ENCODE results near the gene CTIF. TPM values are rescaled to one million over a fixed set of nuclear protein-coding genes. Genes with fewer than 3 reads are reported as not detected.

CTIF gene
- polyA plus RNA-seq, 1 donor: 15.0 TPM

DNA sequence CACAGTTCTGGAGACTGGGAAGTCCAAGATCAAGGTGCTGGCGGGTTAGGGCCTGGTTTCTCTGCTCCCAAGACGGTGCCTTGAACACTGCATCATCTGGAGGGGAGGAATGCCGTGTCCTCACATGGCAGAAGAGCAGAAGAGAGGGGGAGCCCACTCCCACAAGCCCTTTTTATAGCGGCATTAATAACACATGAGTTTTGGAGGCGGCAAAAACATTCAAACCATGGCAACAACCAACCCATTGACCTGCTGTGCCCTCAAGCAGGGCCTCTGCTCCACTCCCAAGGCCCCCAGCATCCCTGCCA, 349.9 kb downstream of the CTIF start:
- Histone ChIP-seq H3K4me3 (ENCODE audit: low read length) (no peak overlapping the region), H3K36me3 (ENCODE audit: control insufficient read depth, insufficient read depth, low read length) (no peaks in the 10 kb centered on the region), H3K27me3 (ENCODE audit: control insufficient read depth, insufficient read depth, low read length) (no peaks in the 10 kb centered on the region), H3K4me1 (ENCODE audit: control insufficient read depth, insufficient read depth, low read length) (peaks cover 15% of the 10 kb centered on the region), H3K27ac (ENCODE audit: low read length) (no peak overlapping the region), H3K9me3 (ENCODE audit: control insufficient read depth, low read depth, low read length) (no peaks in the 10 kb centered on the region)
- DNase-seq: no peak
- WGBS (ENCODE audit: insufficient coverage, low lambda C conversion rate): no CpG with 5 or more reads among the region's 5 CpGs

DNA sequence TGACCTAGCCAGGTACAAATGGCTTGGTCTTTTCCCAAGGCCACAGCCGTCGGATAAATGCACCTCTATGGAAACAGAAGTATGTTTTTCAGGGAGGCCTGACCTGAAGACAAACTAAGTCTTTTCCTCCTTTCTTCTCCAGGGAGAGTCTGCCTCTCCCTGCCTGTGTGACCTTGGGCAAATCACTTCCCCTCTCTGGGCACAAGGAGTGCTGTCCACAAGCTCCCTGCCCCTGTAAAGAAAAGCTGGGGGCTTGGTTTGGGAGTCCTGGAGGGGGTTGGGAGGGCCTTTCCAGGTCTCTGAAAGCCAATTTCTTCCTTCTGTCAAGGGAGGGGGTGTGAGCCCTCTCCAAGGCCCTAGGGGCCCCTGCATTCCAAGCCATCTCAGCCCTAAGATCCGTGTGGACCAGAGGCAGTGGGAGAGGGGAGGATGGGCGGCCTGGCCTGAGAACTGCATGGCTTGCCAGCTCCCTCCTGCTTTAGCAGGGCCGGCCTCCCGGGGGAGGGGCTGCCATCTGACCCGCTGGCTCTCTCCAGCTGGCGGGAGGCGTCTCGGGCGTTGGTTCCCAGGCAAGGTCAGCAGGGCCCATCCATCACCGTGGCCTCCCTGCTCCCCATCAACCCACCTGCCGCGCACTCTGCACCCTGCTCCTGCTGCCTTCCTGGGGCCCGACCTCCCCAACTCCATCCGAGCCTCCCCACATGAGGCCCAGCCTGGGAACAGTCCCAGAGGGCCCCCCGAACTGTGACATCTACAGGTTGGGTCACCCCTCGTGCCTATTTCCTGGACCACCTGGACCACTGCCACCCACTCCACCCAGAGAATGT, 350.5 kb downstream of the CTIF start:
- Histone ChIP-seq H3K36me3 (ENCODE audit: control insufficient read depth, insufficient read depth, low read length) (no peaks in the 10 kb centered on the region), H3K27ac (ENCODE audit: low read length) (no peak overlapping the region), H3K9me3 (ENCODE audit: control insufficient read depth, low read depth, low read length) (no peaks in the 10 kb centered on the region), H3K4me3 (ENCODE audit: low read length) (no peak overlapping the region), H3K4me1 (ENCODE audit: control insufficient read depth, insufficient read depth, low read length) (peaks cover 20% of the 10 kb centered on the region), H3K27me3 (ENCODE audit: control insufficient read depth, insufficient read depth, low read length) (no peaks in the 10 kb centered on the region)
- peak in 1 of 2 donors; percentile 59 for DNase-seq
- no CpG with 5 or more reads among the region's 18 CpGs for WGBS (ENCODE audit: insufficient coverage, low lambda C conversion rate)

DNA sequence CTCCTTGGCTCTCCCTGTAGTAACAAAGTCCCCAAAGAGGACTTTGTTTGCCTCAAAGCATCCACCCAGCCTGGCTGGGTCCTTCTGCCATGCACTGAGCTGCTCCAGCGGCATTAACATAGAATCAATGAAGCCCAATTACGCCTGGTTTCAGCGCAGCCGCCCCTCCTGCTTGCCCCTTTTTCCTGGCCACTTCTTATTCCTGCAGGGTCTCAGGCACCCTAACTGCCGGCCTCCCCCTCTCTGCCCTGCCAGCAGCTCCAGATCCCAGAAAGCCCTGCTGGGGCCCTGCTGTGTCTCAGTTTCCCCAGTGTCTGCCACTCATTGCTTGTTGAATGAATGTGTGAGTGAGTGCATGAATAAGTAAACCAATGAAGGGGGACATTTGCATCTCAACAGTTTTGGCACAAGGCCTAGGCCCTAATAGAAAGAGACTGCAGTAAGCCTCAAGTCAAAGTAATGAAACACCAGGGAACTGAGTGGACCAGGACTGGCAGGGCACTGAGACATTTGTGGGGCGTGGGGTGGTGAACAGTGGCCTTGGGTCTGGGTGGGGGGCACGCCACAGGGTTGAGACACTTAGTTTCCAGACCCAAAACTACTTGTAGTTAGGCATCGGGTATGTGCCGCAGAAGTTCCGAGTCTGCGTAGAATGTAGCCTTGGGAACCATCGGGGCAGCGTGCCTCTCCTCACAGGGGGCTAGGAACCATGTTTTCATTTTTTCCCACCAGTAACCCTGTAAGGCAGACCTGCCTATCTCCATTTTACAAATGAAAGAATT, 351.3 kb downstream of the CTIF start:
- Histone ChIP-seq H3K4me1 (ENCODE audit: control insufficient read depth, insufficient read depth, low read length) (peaks cover 20% of the 10 kb centered on the region), H3K27ac (ENCODE audit: low read length) (no peak overlapping the region), H3K36me3 (ENCODE audit: control insufficient read depth, insufficient read depth, low read length) (no peaks in the 10 kb centered on the region), H3K4me3 (ENCODE audit: low read length) (no peak overlapping the region), H3K9me3 (ENCODE audit: control insufficient read depth, low read depth, low read length) (no peaks in the 10 kb centered on the region), H3K27me3 (ENCODE audit: control insufficient read depth, insufficient read depth, low read length) (no peaks in the 10 kb centered on the region)
- no CpG with 5 or more reads among the region's 13 CpGs for WGBS (ENCODE audit: insufficient coverage, low lambda C conversion rate)
- DNase-seq: no peak

DNA sequence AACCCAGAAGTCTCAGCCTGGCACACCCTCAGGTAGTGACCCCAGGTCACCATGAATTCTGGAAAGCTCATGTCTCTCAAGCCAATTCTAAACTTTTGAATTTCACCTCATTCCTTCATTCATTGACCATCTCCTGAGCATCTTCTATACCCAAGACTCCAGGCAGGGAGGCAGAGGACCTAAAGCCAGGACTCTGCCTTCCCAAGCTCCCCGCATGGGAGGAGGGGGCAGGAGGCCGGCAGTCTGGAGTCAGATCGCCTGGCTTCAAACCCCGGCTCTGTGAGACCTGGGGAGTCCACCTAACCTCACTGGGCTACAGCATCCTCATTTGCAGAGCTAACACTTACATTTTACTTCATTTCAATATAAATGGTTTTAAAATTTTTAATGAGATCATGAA, 352.9 kb downstream of the CTIF start:
- no peaks in the 10 kb centered on the region for H3K27me3 ChIP-seq (ENCODE audit: control insufficient read depth, insufficient read depth, low read length)
- WGBS (ENCODE audit: insufficient coverage, low lambda C conversion rate): no CpG with 5 or more reads among the region's 4 CpGs
- no peaks in the 10 kb centered on the region for H3K9me3 ChIP-seq (ENCODE audit: control insufficient read depth, low read depth, low read length)
- H3K4me1 ChIP-seq (ENCODE audit: control insufficient read depth, insufficient read depth, low read length): peaks cover 20% of the 10 kb centered on the region
- H3K27ac ChIP-seq (ENCODE audit: low read length): no peak overlapping the region
- no peak for DNase-seq
- H3K36me3 ChIP-seq (ENCODE audit: control insufficient read depth, insufficient read depth, low read length): no peaks in the 10 kb centered on the region
- no peak overlapping the region for H3K4me3 ChIP-seq (ENCODE audit: low read length)

DNA sequence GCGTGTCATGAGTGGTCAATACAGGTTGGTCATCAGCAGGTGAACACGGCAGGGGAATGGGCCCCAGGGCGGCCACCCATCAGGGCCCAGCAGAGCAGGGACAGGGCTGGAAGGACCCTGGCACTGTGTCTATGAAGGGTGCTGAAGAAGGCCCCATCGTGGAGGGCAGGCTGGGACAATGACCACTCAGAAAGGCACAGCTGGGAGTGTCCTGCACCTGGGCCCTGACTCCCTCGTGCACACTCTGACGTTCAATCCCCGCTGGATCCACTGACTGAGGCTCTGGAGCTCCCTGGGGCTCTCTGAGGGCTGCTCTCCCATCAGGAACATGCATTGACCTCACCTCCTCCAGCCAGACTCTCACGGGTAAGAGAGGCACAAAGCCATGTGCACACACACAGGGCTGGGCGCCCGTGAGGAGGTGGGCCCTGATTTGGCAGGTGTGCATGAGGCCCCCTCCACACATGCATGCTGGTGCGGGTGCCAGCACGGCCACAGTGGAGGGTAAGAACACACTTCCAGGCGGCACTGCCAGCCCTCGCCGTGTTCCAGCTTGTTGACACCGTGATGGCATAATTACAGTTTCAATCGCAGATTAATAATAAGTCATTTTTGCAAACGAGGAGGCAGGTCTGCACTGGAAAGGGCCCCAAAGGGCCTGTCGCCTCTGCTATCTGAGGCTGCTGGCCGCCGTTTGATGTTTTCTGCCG, 353.5 kb downstream of the CTIF start:
- no peaks in the 10 kb centered on the region for H3K9me3 ChIP-seq (ENCODE audit: control insufficient read depth, low read depth, low read length)
- 100% methylated on average over 1 of the region's 22 CpGs for WGBS (ENCODE audit: insufficient coverage, low lambda C conversion rate)
- H3K36me3 ChIP-seq (ENCODE audit: control insufficient read depth, insufficient read depth, low read length): no peaks in the 10 kb centered on the region
- H3K27me3 ChIP-seq (ENCODE audit: control insufficient read depth, insufficient read depth, low read length): no peaks in the 10 kb centered on the region
- H3K4me1 ChIP-seq (ENCODE audit: control insufficient read depth, insufficient read depth, low read length): peaks cover 20% of the 10 kb centered on the region
- no peak for DNase-seq
- no peak overlapping the region for H3K4me3 ChIP-seq (ENCODE audit: low read length)
- H3K27ac ChIP-seq (ENCODE audit: low read length): no peak overlapping the region

DNA sequence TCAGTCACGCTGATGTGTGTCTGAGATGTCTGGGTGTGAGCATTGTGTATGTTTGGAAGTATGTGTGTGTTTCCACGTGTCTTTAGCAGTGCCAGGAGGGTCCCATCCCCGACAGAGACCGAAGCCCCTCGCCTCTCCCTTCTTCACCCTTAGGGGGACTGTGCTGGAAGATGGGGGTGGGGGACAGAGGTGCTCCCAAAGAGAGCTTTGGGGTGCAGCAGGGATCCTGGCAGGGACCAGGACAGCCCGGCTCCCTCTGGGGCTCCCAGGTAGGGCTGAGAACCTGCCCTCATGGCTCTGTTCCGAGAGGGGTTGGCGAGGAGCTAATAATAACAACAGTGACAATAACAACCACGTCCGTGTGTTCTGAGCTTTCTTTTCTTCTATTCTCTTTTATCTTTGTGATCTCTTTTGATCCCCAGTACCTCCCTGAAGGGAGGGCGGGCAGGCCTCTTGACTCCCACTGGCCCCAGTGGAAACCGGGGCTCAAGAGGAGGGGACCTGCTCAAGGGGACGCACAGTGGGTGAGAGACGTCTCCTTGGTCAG, 354.3 kb downstream of the CTIF start:
- no peaks in the 10 kb centered on the region for H3K36me3 ChIP-seq (ENCODE audit: control insufficient read depth, insufficient read depth, low read length)
- WGBS (ENCODE audit: insufficient coverage, low lambda C conversion rate): 87% methylated on average over 3 of the region's 14 CpGs
- no peak for DNase-seq

DNA sequence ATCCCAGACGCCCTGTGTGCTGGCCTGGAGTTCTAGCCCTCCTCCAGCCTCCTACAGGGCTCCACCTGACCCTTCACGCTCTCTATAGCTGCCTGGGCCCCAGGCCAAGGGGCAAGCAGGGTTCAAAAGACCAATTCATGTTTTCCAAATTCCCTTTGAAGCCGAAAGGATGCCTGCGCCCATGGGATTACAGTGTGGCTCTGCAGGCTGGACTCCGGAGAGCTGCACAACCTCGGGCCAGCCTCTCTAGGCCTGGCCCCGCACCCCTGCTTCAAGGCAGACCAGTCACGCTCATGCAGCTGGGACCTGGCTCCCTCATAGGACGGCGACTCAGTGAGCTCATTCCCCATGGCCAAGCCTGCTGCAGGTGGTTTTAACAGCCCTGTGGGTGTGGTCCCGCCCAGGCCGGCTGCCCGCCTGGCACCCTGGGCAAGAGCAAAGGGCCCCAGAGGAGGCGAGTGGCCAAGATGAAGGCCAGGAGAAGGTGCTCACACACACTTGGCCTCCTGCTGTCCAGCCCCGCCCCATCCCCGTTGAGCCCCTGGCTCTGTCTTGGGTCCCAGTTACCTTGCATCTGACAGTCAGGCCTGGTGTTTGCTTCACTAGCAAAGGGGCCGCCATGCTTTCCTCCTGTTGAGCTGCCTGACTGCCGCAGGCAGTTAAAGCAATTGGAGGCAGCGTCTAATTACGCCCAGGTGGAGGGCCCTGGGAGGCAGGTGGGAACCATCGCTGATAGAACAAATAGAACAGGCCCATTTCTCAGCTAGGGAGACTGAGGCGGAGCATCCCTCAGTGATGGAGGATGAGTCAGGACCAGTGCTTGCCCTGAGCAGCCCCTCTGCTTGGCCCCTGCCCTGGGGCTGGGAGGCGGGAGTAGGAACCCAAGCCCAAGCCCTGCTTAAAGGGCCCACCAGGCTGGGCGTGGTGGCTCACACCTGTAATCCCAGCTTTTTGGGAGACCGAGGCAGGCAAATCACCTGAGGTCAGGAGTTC, 355.1 kb downstream of the CTIF start:
- no peak overlapping the region for H3K27ac ChIP-seq (ENCODE audit: low read length)
- no peaks in the 10 kb centered on the region for H3K9me3 ChIP-seq (ENCODE audit: control insufficient read depth, low read depth, low read length)
- H3K36me3 ChIP-seq (ENCODE audit: control insufficient read depth, insufficient read depth, low read length): no peaks in the 10 kb centered on the region
- DNase-seq: peak in 1 of 2 donors; percentile 57
- WGBS (ENCODE audit: insufficient coverage, low lambda C conversion rate): no CpG with 5 or more reads among the region's 25 CpGs
- H3K4me3 ChIP-seq (ENCODE audit: low read length): no peak overlapping the region
- H3K27me3 ChIP-seq (ENCODE audit: control insufficient read depth, insufficient read depth, low read length): no peaks in the 10 kb centered on the region
- peaks cover 19% of the 10 kb centered on the region for H3K4me1 ChIP-seq (ENCODE audit: control insufficient read depth, insufficient read depth, low read length)

More for the DNA sequence above, 354.3 kb downstream of the CTIF start:
- H3K4me1 ChIP-seq (ENCODE audit: control insufficient read depth, insufficient read depth, low read length): peaks cover 20% of the 10 kb centered on the region
- H3K9me3 ChIP-seq (ENCODE audit: control insufficient read depth, low read depth, low read length): no peaks in the 10 kb centered on the region
- H3K27ac ChIP-seq (ENCODE audit: low read length): no peak overlapping the region
- no peaks in the 10 kb centered on the region for H3K27me3 ChIP-seq (ENCODE audit: control insufficient read depth, insufficient read depth, low read length)
- H3K4me3 ChIP-seq (ENCODE audit: low read length): no peak overlapping the region

DNA sequence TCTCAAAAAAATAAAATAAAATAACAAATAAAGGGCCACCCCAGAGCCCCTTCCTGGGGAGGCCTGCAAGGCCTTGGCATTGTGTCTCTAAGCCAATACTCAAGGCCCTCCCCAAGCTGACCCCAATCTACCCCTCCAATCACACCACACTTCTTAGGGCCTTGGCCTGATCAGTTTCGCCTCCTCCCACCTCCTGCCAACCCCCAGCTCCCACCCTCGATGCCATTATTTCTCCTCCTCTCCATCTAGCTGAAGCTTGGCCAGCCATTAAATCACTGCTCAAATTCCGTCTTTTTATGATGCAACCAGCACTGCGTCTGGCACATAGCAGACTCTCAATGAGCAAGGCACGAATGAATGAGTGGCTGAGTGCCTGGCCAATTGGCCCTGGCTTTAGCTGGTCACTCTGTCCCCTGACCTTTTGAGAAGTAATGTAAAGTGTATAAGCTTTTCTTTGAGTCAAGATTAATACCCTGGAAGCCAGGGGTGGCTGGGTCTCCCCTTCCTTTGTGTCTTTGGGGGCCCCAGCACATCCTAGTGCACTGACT, 356.0 kb downstream of the CTIF start:
- H3K4me1 ChIP-seq (ENCODE audit: control insufficient read depth, insufficient read depth, low read length): peaks cover 10% of the 10 kb centered on the region
- no peaks in the 10 kb centered on the region for H3K27me3 ChIP-seq (ENCODE audit: control insufficient read depth, insufficient read depth, low read length)
- WGBS (ENCODE audit: insufficient coverage, low lambda C conversion rate): 100% methylated on average over 1 of the region's 5 CpGs
- no peaks in the 10 kb centered on the region for H3K9me3 ChIP-seq (ENCODE audit: control insufficient read depth, low read depth, low read length)
- H3K27ac ChIP-seq (ENCODE audit: low read length): no peak overlapping the region
- no peaks in the 10 kb centered on the region for H3K36me3 ChIP-seq (ENCODE audit: control insufficient read depth, insufficient read depth, low read length)
- no peak overlapping the region for H3K4me3 ChIP-seq (ENCODE audit: low read length)
- DNase-seq: no peak

DNA sequence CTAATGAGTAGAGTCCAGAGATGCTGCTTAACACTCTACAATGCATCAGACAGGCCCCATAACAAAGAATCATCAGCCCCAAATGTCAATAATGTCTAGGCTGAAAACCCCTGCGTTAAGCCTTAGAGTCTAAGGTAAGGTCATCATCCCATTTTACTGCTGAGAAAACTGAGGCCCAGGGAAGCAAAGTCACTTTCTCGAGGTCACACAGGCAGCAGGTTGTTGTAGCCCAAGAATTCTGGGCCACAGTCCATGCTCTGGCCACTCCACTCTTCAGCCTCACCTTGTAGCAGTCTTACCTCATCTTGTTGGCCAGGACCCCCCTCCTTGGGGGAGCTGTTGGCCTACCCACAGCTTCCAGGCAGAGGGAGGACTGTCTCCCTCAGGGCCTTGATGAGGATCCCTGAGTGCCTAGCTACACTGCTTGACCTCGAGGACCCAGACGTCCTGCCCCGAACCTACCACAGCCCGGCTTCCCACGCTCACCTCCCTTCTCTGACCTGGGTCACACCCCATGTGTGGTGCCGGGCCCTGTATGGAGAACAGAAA, 357.6 kb downstream of the CTIF start:
- DNase-seq: no peak
- Histone ChIP-seq H3K4me1 (ENCODE audit: control insufficient read depth, insufficient read depth, low read length) (peaks cover 11% of the 10 kb centered on the region), H3K4me3 (ENCODE audit: low read length) (no peak overlapping the region), H3K27ac (ENCODE audit: low read length) (no peak overlapping the region), H3K9me3 (ENCODE audit: control insufficient read depth, low read depth, low read length) (no peaks in the 10 kb centered on the region), H3K27me3 (ENCODE audit: control insufficient read depth, insufficient read depth, low read length) (no peaks in the 10 kb centered on the region), H3K36me3 (ENCODE audit: control insufficient read depth, insufficient read depth, low read length) (no peaks in the 10 kb centered on the region)
- no CpG with 5 or more reads among the region's 8 CpGs for WGBS (ENCODE audit: insufficient coverage, low lambda C conversion rate)

Measured in large intestine (tissue), 3 donors.